Measurements from ENCODE around the gene CNTD1. TPM values are rescaled to one million over a fixed set of nuclear protein-coding genes. Genes with fewer than 3 reads are reported as not detected.
"Not testable (repeated sequence)": the region's sequence is repeated elsewhere in the genome, so short reads cannot be mapped to it uniquely, and the experiment has no call there.

CNTD1 gene
- total and polyA plus RNA-seq, 7 donors, result 0.24 to 1.3 (median 0.76) TPM; not detected in 1

DNA sequence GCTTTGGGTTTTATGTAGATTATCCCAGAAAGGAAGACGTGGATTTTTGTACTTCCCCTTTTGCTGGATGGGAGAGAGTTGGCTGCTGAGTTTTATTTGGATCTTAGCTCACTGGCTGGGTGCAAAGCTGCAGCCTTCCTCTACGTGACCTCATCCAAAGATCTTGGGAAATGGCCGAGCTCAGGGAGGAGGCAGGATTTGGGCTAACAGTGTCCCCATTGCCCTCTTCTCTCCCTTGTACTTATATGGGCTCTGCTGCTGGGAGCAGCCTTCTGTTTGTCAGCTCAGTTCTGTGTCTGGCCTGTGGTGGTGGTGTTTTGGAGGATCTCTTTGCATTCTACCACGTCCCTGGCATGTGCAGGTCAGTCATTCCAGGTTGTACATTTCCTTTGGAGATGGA is 54.3 kb downstream of the CNTD1 start:
- Histone ChIP-seq H3K4me1 (no peaks in the 10 kb centered on the region), H3K9me3 (no peaks in the 10 kb centered on the region), H3K36me3 (ENCODE audit: insufficient read depth in 1 of 2, low read depth in 1 of 2) (no peaks in the 10 kb centered on the region), H3K27me3 (ENCODE audit: insufficient read depth in 3 of 3, low read length in 2 of 3) (peaks cover 0 to 16% (median 0%) of the 10 kb centered on the region in 3 donors), H3K4me3 (peak overlapping the region; percentile 54), H3K27ac (peak overlapping the region; percentile 40)
- ATAC-seq (no peak), DNase-seq (no peak)
- intact Hi-C loops (cut with DNase I), result no loop called here
- WGBS, 3 donors, result 46 to 49% (median 46%) methylated on average over 4 of the region's 4 CpGs
- TF ChIP-seq, protein P1, sequence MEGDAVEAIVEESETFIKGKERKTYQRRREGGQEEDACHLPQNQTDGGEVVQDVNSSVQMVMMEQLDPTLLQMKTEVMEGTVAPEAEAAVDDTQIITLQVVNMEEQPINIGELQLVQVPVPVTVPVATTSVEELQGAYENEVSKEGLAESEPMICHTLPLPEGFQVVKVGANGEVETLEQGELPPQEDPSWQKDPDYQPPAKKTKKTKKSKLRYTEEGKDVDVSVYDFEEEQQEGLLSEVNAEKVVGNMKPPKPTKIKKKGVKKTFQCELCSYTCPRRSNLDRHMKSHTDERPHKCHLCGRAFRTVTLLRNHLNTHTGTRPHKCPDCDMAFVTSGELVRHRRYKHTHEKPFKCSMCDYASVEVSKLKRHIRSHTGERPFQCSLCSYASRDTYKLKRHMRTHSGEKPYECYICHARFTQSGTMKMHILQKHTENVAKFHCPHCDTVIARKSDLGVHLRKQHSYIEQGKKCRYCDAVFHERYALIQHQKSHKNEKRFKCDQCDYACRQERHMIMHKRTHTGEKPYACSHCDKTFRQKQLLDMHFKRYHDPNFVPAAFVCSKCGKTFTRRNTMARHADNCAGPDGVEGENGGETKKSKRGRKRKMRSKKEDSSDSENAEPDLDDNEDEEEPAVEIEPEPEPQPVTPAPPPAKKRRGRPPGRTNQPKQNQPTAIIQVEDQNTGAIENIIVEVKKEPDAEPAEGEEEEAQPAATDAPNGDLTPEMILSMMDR (IDR thresholded peaks at IDR 0.05), result no peak

DNA sequence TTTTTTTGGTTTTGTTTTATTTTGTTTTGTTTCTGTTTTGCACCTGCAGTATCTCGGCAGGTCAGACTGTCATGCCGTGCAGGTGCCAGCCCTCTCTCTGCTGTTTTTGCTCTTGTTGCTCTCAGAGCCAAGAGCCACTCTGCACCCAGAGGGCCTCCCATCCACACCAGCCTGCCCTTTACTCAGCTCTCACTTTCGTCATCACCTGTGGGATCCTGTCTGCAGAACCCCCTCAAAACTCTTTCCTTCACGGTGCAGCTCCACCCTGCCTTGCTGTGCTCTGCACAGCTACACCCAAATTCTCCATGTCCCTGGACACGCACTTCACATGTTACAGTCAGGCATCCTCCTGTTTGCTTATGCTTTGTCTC is 54.9 kb downstream of the CNTD1 start:
- WGBS, 3 donors, result 64 to 71% (median 66%) methylated on average over 5 of the region's 5 CpGs
- intact Hi-C loops (cut with DNase I), result no loop called here
- no peak for DNase-seq
- TF ChIP-seq, protein P1 (IDR thresholded peaks at IDR 0.05), result no peak
- no peak for ATAC-seq
- Histone ChIP-seq H3K27me3 (ENCODE audit: insufficient read depth in 3 of 3, low read length in 2 of 3) (peaks cover 0 to 16% (median 0%) of the 10 kb centered on the region in 3 donors), H3K4me1 (no peaks in the 10 kb centered on the region), H3K9me3 (no peaks in the 10 kb centered on the region), H3K36me3 (ENCODE audit: insufficient read depth in 1 of 2, low read depth in 1 of 2) (no peaks in the 10 kb centered on the region), H3K4me3 (peak overlapping the region; percentile 54), H3K27ac (no peak overlapping the region)

DNA sequence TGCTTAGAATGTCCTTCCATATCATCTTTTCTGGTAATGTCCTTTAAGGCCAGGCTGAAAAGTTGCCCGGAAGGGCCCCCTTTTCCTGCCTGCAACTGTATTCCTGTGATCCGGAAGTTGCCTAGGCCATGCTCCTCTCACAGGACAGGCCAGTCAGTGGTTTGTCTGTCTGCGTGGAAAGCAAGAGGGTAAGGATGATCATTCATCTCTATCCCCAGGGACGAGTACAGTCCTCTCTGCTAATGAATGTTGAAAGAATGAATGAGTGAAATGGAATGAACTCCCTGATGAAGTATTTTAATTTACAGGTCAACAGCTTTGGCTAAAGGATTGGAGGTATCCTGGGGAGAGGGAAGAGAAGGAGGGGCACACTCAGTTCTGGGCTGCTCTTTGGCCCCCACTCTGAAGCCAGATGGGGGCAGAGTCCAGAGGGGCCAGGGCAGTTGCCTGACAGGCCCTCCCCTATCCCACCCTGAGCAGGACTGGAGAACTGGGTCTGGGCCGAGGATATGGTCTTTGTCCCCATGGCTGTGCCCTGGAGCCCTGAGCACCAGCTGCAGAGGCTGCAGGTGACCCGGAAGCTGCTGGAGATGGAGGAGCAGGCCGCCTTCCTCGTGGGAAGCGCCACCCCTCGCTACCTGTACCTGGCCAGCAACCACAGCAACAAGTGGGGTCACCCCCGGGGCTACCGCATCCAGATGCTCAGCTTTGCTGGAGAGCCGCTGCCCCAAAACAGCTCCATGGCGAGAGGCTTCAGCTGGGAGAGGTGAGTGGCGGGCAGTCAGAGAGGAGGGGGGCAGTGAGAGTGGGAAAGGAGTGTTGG is 55.5 kb downstream of the CNTD1 start:
- TF ChIP-seq, protein P1 (IDR thresholded peaks at IDR 0.05), result no peak
- no peak overlapping the region for H3K27ac ChIP-seq
- DNase-seq, result no peak

DNA sequence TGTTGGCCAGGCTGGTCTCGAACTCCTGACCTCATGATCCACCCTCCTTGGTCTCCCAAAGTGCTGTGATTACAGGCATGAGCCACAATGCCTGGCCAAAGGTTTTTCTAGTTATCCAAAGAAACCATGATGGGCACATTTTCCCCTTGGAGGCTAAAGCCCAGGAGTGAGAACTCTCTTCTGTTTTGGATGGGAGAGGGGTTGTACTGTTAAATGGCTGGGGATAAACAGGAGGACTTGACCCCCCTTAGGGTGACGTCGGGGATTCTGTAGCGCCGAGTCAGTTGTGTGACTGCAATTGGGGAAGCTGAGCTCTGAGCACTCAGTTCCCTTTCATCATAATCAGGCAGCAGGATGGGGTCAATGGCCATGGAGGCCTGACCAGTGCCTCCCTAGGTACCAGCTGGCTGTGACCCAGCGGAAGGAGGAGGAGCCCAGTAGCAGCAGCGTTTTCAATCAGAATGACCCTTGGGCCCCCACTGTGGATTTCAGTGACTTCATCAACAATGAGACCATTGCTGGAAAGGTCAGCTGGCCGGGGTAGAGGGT is 56.5 kb downstream of the CNTD1 start:
- no peak for ATAC-seq
- Histone ChIP-seq H3K4me3 (peak overlapping the region; percentile 11), H3K36me3 (ENCODE audit: insufficient read depth in 1 of 2, low read depth in 1 of 2) (no peaks in the 10 kb centered on the region), H3K9me3 (no peaks in the 10 kb centered on the region), H3K27me3 (ENCODE audit: insufficient read depth in 3 of 3, low read length in 2 of 3) (peaks cover 0 to 16% (median 0%) of the 10 kb centered on the region in 3 donors), H3K4me1 (no peaks in the 10 kb centered on the region), H3K27ac (no peak overlapping the region)
- WGBS, 3 donors, result 71 to 79% (median 74%) methylated on average over 8 of the region's 8 CpGs
- TF ChIP-seq, protein P1 (IDR thresholded peaks at IDR 0.05), result no peak
- no peak for DNase-seq
- intact Hi-C loops (cut with DNase I), result no loop called here

More for the DNA sequence above, 55.5 kb downstream of the CNTD1 start:
- H3K4me3 ChIP-seq, result peak overlapping the region; percentile 54
- H3K27me3 ChIP-seq (ENCODE audit: insufficient read depth in 3 of 3, low read length in 2 of 3), result peaks cover 0 to 16% (median 0%) of the 10 kb centered on the region in 3 donors
- intact Hi-C loops (cut with DNase I), result no loop called here
- no peak for ATAC-seq
- H3K9me3 ChIP-seq, result no peaks in the 10 kb centered on the region
- 79 to 85% (median 82%) methylated on average over 15 of the region's 15 CpGs for WGBS, 3 donors
- no peaks in the 10 kb centered on the region for H3K4me1 ChIP-seq
- no peaks in the 10 kb centered on the region for H3K36me3 ChIP-seq (ENCODE audit: insufficient read depth in 1 of 2, low read depth in 1 of 2)

DNA sequence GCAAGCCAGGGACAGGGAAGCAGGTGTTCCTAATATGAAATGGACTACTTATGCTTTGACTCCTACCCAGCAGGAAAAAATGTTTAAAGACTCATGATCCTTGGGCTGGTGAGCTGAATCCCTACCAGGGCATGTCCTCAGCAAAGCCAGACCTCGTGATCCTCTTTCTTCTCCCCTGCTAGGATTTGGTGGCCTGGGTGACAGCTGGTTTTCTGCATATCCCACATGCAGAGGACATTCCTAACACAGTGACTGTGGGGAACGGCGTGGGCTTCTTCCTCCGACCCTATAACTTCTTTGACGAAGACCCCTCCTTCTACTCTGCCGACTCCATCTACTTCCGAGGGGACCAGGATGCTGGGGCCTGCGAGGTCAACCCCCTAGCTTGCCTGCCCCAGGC is 57.4 kb downstream of the CNTD1 start:
- H3K4me1 ChIP-seq; H3K27ac ChIP-seq; H3K36me3 ChIP-seq (ENCODE audit: insufficient read depth in 1 of 2, low read depth in 1 of 2); ATAC-seq; H3K9me3 ChIP-seq; DNase-seq; intact Hi-C loops (cut with DNase I); H3K4me3 ChIP-seq: not testable (repeated sequence)
- H3K27me3 ChIP-seq (ENCODE audit: insufficient read depth in 3 of 3, low read length in 2 of 3), result peaks cover 0 to 16% (median 0%) of the 10 kb centered on the region in 3 donors
- 69 to 80% (median 74%) methylated on average over 6 to 7 of the region's 8 CpGs for WGBS, 3 donors

DNA sequence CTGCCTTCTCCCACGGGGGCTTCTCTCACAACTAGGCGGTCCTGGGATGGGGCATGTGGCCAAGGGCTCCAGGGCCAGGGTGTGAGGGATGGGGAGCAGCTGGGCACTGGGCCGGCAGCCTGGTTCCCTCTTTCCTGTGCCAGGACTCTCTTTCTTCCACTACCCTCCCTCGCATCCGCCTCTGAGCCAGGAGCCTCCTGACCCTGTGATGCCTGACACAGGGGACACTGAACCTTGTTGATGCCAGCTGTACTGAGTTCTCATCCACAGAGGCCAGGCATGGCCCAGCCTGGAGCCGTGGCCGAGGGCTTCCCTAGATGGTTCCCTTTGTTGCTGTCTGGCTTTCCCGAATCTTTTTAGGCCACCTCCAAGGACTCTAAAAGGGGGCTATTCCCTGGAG is 57.9 kb downstream of the CNTD1 start:
- intact Hi-C loops (cut with DNase I), result not testable (repeated sequence)

More for the DNA sequence above, 57.9 kb downstream of the CNTD1 start:
- H3K27me3 ChIP-seq (ENCODE audit: insufficient read depth in 3 of 3, low read length in 2 of 3), result peaks cover 0 to 16% (median 0%) of the 10 kb centered on the region in 3 donors
- not testable (repeated sequence) for H3K4me3 ChIP-seq; H3K9me3 ChIP-seq; H3K27ac ChIP-seq; H3K36me3 ChIP-seq (ENCODE audit: insufficient read depth in 1 of 2, low read depth in 1 of 2); DNase-seq; H3K4me1 ChIP-seq; ATAC-seq
- 55 to 72% (median 60%) methylated on average over 4 to 6 of the region's 8 CpGs for WGBS, 3 donors

Measured in psoas muscle (tissue), 8 donors.